ENCODE measurements around the gene COPS6.

Gene COPS6

GRCh38 chr7:100088621-100089457 lies at the start of gene COPS6:
COPS6 (plus strand) TSS chr7:100088969; CDS start chr7:100088991, 22 bp downstream.
- TF ChIP-seq GATA2 (IDR thresholded peaks at IDR 0.05; ENCODE audit: low read depth, low read length) (no peak), GATA3 (IDR thresholded peaks at IDR 0.05; ENCODE audit: low read depth, low read length) (no peak)

- TF ChIP-seq GATA2 (IDR thresholded peaks at IDR 0.05; ENCODE audit: low read depth, low read length), result no peak
- no peak for TF ChIP-seq GATA3 (IDR thresholded peaks at IDR 0.05; ENCODE audit: low read depth, low read length)
These were observed 48.2 kb upstream of the COPS6 start for GRCh38 chr7:100040575-100040974.

DNA sequence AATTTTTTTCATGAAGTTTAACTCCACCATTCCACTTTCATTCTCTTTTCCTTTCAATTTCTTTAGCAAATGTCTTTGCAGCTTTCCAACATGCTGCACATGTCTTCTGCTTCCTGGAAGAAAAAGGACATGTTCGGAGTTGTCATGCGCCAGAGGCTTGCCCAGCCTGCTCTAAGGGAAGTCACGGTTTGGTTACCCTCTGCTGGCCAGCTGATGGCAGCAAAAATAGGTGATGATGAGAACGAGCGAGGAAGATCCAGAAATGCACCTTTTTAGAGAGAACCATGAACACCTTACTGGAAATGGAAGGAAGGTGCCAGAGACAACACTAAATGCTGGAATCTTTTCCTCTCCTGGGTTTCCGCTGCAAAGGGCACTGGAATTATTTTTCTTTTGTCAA lies 44.1 kb upstream of the COPS6 start:
- TF ChIP-seq GATA2 (IDR thresholded peaks at IDR 0.05; ENCODE audit: low read depth, low read length) (no peak), GATA3 (IDR thresholded peaks at IDR 0.05; ENCODE audit: low read depth, low read length) (no peak)

GRCh38 chr7:100048680-100049079 lies 40.1 kb upstream of the COPS6 start:
- TF ChIP-seq GATA3 (IDR thresholded peaks at IDR 0.05; ENCODE audit: low read depth, low read length), result no peak
- TF ChIP-seq GATA2 (IDR thresholded peaks at IDR 0.05; ENCODE audit: low read depth, low read length), result no peak

DNA sequence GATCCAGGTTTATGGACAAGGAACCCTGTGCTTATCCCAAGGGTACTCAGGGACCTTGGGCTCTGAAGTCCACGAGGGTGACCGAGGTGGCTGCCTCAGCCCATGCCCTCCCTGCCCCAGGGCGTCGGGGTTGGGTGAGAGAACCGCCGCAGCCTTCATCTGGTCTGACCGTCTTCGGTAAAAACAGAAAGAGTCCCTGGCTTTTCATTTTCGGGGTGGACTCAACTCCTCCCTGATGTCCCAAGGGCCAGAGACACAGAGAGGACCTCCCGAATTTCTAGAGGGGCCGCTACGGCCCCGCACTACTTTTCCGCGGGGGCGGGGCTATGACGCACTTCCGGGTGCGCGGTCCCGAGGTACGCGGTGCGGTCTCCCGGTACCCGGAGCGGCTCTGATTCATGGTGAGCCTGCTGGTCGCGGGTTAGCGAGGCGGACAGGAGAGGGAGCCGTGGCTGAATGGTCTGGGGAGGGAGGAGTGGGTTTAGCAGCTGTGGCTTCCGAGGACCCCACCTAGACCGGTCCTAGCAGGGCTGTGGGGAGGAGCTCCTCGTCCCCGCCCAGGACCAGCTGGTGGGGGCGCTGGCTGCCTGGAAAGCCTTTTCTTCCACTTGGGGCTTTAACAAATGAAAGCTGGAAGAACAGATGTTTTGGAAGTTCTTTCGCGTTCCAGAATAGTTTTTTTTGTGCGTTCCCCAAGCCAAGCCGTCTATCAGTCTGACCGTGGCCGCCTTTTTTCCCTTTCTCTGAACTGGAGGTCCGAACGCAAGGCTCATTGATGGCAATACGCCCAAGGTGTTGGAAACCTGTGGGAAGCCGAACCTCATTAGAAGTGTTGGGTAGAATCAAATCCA lies 39.1 kb upstream of the COPS6 start, which contains the start of gene ZSCAN21:
Gene ZSCAN21, plus strand, starts transcription at position 334 of the 851 bp plus-strand sequence. CDS start 7,233 bp downstream, outside the sequence.
- TF ChIP-seq GATA2 (IDR thresholded peaks at IDR 0.05; ENCODE audit: low read depth, low read length), result no peak; the same call in 1 of the 2 replicates
- TF ChIP-seq GATA3 (IDR thresholded peaks at IDR 0.05; ENCODE audit: low read depth, low read length), result no peak

DNA sequence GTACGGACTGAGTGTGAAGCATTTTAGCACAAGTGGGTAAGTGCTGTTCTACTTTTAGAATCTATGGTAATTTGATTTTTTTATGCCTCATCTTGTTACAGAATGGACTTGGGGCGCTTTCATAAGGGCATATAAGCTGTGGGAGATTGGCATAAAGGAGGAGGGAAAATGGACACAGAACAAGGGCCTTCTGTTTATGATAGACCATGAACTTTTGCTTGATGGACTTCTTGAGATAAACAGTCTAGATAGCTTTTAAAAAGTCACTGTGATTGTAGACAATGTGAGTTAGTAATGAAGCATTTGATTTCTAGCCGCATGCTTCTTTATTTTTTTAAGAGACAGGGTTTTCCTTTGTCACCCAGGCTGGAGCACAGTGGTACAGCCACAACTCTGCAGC lies 37.2 kb upstream of the COPS6 start:
- TF ChIP-seq GATA2 (IDR thresholded peaks at IDR 0.05; ENCODE audit: low read depth, low read length), result no peak
- TF ChIP-seq GATA3 (IDR thresholded peaks at IDR 0.05; ENCODE audit: low read depth, low read length), result no peak

DNA sequence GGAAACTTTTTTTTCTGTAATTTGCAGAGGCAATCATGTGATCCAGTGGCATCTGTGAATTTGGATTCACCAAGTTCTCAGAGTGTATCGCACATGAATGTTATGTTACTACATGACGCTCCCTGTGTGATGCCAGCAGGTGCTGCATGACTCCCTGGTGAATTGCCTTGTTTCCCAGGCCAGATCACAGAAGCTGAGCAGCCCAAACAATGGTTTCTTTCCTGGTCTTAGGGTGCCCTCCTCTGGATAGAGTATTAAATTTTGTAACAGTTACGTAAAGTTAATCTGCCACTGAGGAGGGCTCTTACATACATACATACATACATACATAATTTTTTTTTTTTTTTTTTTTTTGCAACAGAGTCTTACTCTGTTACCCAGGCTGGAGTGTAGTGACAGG lies 35.6 kb upstream of the COPS6 start:
- TF ChIP-seq GATA2 (IDR thresholded peaks at IDR 0.05; ENCODE audit: low read depth, low read length) (no peak), GATA3 (IDR thresholded peaks at IDR 0.05; ENCODE audit: low read depth, low read length) (no peak)

DNA sequence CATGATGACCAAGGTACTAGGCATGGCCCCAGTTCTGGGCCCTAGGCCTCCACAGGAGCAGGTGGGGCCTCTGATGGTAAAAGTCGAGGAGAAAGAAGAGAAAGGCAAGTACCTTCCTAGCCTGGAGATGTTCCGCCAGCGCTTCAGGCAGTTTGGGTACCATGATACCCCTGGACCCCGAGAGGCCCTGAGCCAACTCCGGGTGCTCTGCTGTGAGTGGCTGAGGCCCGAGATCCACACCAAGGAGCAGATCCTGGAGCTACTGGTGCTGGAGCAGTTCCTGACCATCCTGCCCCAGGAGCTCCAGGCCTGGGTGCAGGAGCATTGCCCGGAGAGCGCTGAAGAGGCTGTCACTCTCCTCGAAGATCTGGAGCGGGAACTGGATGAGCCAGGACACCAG lies 31.8 kb upstream of the COPS6 start:
- TF ChIP-seq GATA2 (IDR thresholded peaks at IDR 0.05; ENCODE audit: low read depth, low read length) (no peak), GATA3 (IDR thresholded peaks at IDR 0.05; ENCODE audit: low read depth, low read length) (no peak)

GRCh38 chr7:100059251-100059739 lies 29.5 kb upstream of the COPS6 start:
- no peak for TF ChIP-seq GATA3 (IDR thresholded peaks at IDR 0.05; ENCODE audit: low read depth, low read length)
- no peak for TF ChIP-seq GATA2 (IDR thresholded peaks at IDR 0.05; ENCODE audit: low read depth, low read length)

GRCh38 chr7:100061518-100062193 lies 27.1 kb upstream of the COPS6 start:
- TF ChIP-seq GATA2 (IDR thresholded peaks at IDR 0.05; ENCODE audit: low read depth, low read length), result no peak
- no peak for TF ChIP-seq GATA3 (IDR thresholded peaks at IDR 0.05; ENCODE audit: low read depth, low read length)

DNA sequence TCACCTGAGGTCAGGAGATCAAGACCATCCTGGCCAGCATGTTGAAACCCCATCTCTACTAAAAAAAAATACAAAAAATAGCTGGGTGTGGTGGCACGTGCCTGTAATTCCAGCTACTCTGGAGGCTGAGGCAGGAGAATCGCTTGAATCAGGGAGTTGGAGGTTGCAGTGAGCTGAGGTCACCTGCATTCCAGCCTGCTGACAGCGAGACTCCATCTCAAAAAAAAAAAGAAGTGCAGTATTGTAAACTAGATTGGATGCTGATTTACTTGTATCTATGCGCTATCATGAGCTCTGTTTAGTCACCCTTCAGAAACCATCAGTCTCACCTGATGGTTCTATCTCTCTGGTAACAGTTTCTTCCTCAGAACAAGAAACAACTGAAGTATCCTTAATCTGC lies 25.4 kb upstream of the COPS6 start:
- no peak for TF ChIP-seq GATA3 (IDR thresholded peaks at IDR 0.05; ENCODE audit: low read depth, low read length)
- TF ChIP-seq GATA2 (IDR thresholded peaks at IDR 0.05; ENCODE audit: low read depth, low read length), result no peak

GRCh38 chr7:100064162-100064561 lies 24.6 kb upstream of the COPS6 start:
- TF ChIP-seq GATA3 (IDR thresholded peaks at IDR 0.05; ENCODE audit: low read depth, low read length) (no peak), GATA2 (IDR thresholded peaks at IDR 0.05; ENCODE audit: low read depth, low read length) (no peak)

- TF ChIP-seq GATA2 (IDR thresholded peaks at IDR 0.05; ENCODE audit: low read depth, low read length) (peak; percentile 63; the same call in 1 of the 2 replicates), GATA3 (IDR thresholded peaks at IDR 0.05; ENCODE audit: low read depth, low read length) (no peak)
These were observed 23.1 kb upstream of the COPS6 start for GRCh38 chr7:100065452-100066186.

All from SH-SY5Y (cell line).